Measurements from ENCODE around the gene HTR6.

HTR6 gene

DNA sequence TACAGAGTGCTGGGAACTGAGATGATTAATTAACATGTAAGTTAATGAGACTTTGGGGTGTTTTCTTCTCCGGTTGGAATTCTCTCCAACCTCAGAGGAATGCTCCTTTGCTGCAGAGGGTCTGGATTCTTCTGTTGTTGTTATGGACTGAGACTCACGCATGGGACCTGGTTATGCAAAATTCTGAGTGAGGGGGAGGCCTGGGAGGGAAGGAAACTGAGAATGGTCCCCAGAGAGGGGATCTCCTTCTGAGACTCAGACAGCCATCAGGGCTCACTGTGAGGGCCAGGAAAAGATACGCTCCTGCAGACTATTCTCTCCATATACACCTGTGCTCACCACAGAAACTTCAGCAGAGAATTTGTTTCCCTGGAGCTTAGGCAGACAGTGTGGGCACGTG, 56.3 kb downstream of the HTR6 start:
- DNase-seq (ENCODE audit: low spot score): no peak

DNA sequence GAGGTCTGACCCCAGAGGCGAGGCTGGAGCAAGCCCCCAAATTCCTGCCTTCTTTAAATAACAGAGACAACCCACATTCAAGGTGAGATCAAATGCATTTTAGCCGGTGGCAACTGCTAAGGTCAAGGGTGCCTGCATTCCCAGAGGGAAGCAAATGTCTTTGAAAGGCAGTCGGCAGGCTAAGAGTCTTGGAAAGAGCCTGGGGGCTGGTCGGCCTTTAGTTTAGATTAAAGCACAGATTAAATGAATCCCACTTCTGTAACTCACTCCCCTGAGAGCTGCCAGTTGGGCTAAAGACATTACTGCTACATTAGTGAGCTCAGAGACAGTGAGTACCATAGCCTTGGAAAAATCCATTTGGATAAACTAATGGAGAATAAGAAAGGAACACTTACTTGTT, 59.2 kb downstream of the HTR6 start:
- no peak for DNase-seq (ENCODE audit: low spot score)

DNA sequence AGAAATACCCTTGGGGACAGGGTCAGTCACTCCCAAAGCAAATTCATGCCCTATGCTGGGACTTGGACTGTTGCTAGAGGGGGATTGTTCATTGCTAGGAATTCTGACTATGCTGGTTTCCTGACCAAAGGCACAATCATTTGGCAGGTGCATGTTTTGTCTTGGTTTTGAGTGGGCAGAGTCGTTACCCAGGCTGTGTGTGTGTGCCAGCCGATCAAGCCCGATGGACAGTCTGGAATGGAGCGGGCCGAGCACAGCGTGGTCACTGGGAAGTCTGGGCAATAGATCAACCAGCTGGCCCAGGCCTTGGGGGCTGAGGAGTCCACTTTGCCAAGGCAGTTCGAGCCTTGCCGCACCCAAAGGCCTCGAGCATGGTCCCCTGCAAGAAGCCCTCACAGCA, 60.9 kb downstream of the HTR6 start:
- DNase-seq (ENCODE audit: low spot score): no peak

DNA sequence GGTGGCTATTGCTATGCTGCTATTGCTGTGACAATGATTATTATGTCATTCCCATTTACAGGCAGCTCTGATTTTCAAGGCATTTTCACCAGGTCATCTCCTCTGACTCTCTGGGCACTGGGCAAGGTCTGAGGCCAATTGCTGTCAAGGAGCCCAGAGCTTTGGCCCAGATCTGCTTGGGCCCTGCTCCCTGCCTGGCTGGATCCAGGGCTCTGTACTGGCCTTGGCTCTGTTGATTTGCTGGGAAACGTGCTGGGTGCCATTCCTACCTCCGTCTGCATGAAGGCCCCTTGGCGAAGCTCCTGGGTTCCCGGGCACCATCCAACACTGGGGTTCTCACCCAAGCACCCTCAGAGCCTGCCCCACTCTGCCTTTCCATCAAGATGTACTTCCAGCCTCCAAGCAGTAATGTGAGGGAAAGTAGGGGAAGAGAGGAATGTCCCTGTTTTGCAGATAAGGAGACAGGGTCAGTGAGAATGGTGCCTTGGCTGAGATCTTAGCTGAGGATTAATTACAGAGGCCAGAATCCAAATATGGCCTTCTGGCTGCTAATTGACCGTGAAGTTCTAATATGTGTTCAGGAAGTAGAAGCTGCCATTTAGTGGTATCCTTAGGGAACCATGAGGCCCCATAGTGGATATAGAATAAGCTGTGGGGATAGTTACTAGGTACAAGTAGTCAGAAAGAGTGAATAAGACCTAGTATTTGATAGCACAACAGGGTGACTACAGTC, 63.9 kb downstream of the HTR6 start:
- DNase-seq (ENCODE audit: low spot score): no peak

DNA sequence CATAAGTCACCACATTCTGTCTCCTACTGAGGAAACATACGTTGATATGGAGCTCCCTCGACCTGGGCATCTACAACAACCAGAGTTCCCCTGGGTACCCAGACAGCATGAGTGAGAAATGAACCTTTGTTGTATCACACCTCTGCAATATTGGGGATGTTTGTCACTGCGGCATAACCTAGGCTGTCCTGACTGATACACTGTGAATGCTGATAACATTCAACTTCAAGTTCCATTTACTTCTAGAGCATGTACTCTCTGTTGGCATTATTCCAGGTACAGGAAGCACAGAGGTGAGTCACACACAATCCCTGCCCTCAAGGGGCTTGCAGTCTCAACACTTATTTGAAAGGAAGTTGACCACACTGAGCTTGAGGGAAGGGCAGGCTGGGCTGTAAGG, 65.6 kb downstream of the HTR6 start:
- DNase-seq (ENCODE audit: low spot score): no peak

All from CD4-positive, alpha-beta T cell treated with Interleukin-15 for 4 hours (primary cell).